Endodermal cell (in vitro differentiated cells): Measurements from ENCODE around the gene ANKRD33B. TPM values are rescaled to one million over a fixed set of nuclear protein-coding genes. Genes with fewer than 3 reads are reported as not detected.

Source experiments
- DNase-seq: peaks from one replicate; pipeline ENCODE4 v3.0.0-alpha.2; 2017
- H3K27ac ChIP-seq: 2 replicates; pipeline ENCODE4 v1.5.1; 2013; ENCODE audit warnings: mild to moderate bottlenecking, low read depth, low read length, moderate library complexity
- H3K27me3 ChIP-seq: 2 replicates; pipeline ENCODE4 v1.6.1; 2013; ENCODE audit warnings: mild to moderate bottlenecking, low read length, moderate library complexity; ENCODE audit not compliant: insufficient read depth, control insufficient read depth, poor library complexity, severe bottlenecking
- H3K36me3 ChIP-seq: 2 replicates; pipeline ENCODE4 v1.7.0; 2013; ENCODE audit warnings: mild to moderate bottlenecking, low read length, moderate library complexity; ENCODE audit not compliant: control insufficient read depth, insufficient read depth
- H3K4me1 ChIP-seq: one replicate; pipeline ENCODE4 v1.7.0; 2013; ENCODE audit warnings: low read length; ENCODE audit not compliant: control insufficient read depth, insufficient read depth
- H3K4me3 ChIP-seq: 2 replicates; pipeline ENCODE4 v1.5.1; 2013; ENCODE audit warnings: mild to moderate bottlenecking, low read length, moderate library complexity
- H3K9ac ChIP-seq: 2 replicates; pipeline ENCODE4 v1.6.1; 2013; ENCODE audit warnings: mild to moderate bottlenecking, low read length, moderate library complexity; ENCODE audit not compliant: poor library complexity, severe bottlenecking; ENCODE audit errors: extremely low read depth
- H3K9me3 ChIP-seq: 2 replicates; pipeline ENCODE4 v1.6.1; 2013; ENCODE audit warnings: mild to moderate bottlenecking, low read length, moderate library complexity; ENCODE audit not compliant: control insufficient read depth
- H3K27ac Mint-ChIP-seq: 2 replicates; pipeline ENCODE4 v1.8.0; 2020; ENCODE audit warnings: mixed read lengths
- H3K27me3 Mint-ChIP-seq: 2 replicates; pipeline ENCODE4 v1.8.0; 2021; ENCODE audit warnings: mild to moderate bottlenecking, mixed read lengths; ENCODE audit not compliant: insufficient read depth
- H3K36me3 Mint-ChIP-seq: 2 replicates; pipeline ENCODE4 v1.8.0; 2020; ENCODE audit warnings: low read depth, mixed read lengths
- H3K4me1 Mint-ChIP-seq: 2 replicates; pipeline ENCODE4 v1.8.0; 2020; ENCODE audit warnings: mixed read lengths
- H3K4me3 Mint-ChIP-seq: 2 replicates; pipeline ENCODE4 v1.8.0; 2020; ENCODE audit warnings: mild to moderate bottlenecking, moderate library complexity, mixed read lengths
- H3K9me3 Mint-ChIP-seq: 2 replicates; pipeline ENCODE4 v1.8.0; 2020; ENCODE audit warnings: mild to moderate bottlenecking, mixed read lengths
- WGBS, 2 experiments: methylation state at CpG; one replicate each; pipeline versions ENCODE4 v1.1.5 to v1.1.7; 2013; ENCODE audit warnings: missing lambda C conversion rate in 2 of 2, mixed read lengths in 1 of 2; ENCODE audit not compliant: insufficient coverage in 1 of 2, insufficient read length in 1 of 2; 5-methylcytosine and 5-hydroxymethylcytosine counted together
- total RNA-seq, 2 donors: library from RNA; stranded (reverse); fragmentation: NEBNext Ultra II Directional in 1 of 2; extraction: Animal tissue kit (Norgen Biotek cat#: 25700) in 1 of 2; gene quantifications; 2 replicates in 1 of 2; 3 replicates in 1 of 2; pipeline ENCODE4 v1.2.1, GENCODE V29; 2021
- TF ChIP-seq, protein P1 (sequence below): fragments of 200-600 bp; sonication (generic); conservative IDR thresholded peaks from 2 replicates; pipeline ENCODE4 v1.5.0; 2021; ENCODE audit warnings: antibody characterized with exemption, mild to moderate bottlenecking

ANKRD33B gene
- total RNA-seq, 2 donors from 2014 or later, result 21.9 to 37.2 TPM

DNA sequence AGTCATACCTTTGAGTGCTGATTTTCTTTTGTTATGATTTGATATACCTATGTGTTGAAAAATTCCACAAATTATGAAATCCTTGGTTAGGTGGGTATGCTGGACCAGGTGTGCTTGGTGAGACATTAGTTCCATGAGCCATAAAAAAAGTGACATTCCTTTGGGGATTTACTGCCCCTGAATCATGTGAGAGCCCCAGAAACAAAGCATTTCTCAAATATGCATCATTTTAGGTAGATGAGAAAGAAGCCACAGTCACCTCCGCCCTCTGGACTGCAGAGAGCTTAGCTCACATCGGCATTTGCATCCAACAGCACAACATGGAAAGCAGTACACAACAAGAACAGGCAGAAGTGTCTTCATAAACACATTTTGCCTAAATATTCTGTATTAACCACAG is 141.9 kb downstream of the ANKRD33B start:
- peaks cover 9% of the 10 kb centered on the region for H3K4me1 ChIP-seq
- H3K9ac ChIP-seq, result no peak overlapping the region
- H3K9me3 ChIP-seq, result no peaks in the 10 kb centered on the region
- peaks cover 44% of the 10 kb centered on the region for H3K4me1 Mint-ChIP-seq
- H3K27me3 Mint-ChIP-seq, result no peaks in the 10 kb centered on the region
- H3K36me3 Mint-ChIP-seq, result peaks cover under 1% of the 10 kb centered on the region
- H3K4me3 Mint-ChIP-seq, result no peak overlapping the region
- TF ChIP-seq, protein P1, sequence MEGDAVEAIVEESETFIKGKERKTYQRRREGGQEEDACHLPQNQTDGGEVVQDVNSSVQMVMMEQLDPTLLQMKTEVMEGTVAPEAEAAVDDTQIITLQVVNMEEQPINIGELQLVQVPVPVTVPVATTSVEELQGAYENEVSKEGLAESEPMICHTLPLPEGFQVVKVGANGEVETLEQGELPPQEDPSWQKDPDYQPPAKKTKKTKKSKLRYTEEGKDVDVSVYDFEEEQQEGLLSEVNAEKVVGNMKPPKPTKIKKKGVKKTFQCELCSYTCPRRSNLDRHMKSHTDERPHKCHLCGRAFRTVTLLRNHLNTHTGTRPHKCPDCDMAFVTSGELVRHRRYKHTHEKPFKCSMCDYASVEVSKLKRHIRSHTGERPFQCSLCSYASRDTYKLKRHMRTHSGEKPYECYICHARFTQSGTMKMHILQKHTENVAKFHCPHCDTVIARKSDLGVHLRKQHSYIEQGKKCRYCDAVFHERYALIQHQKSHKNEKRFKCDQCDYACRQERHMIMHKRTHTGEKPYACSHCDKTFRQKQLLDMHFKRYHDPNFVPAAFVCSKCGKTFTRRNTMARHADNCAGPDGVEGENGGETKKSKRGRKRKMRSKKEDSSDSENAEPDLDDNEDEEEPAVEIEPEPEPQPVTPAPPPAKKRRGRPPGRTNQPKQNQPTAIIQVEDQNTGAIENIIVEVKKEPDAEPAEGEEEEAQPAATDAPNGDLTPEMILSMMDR, result no peak
- no peaks in the 10 kb centered on the region for H3K27me3 ChIP-seq
- no peak overlapping the region for H3K27ac ChIP-seq
- WGBS, 2 experiments, result 92% methylated on average over 2 of the region's 2 CpGs; no CpG with 5 or more reads in 1 of the 2 experiments
- no peak for DNase-seq
- no peak overlapping the region for H3K27ac Mint-ChIP-seq
- no peaks in the 10 kb centered on the region for H3K9me3 Mint-ChIP-seq
- no peak overlapping the region for H3K4me3 ChIP-seq
- peaks cover 7% of the 10 kb centered on the region for H3K36me3 ChIP-seq

- no peak overlapping the region for H3K4me3 Mint-ChIP-seq
- peaks cover 46% of the 10 kb centered on the region for H3K4me1 Mint-ChIP-seq
- Histone ChIP-seq H3K9me3 (no peaks in the 10 kb centered on the region), H3K27me3 (no peaks in the 10 kb centered on the region), H3K4me1 (peaks cover 9% of the 10 kb centered on the region), H3K4me3 (no peak overlapping the region), H3K36me3 (peaks cover 11% of the 10 kb centered on the region), H3K9ac (no peak overlapping the region), H3K27ac (no peak overlapping the region)
- H3K27ac Mint-ChIP-seq, result no peak overlapping the region
- DNase-seq, result no peak
- no peaks in the 10 kb centered on the region for H3K27me3 Mint-ChIP-seq
- 96 to 100% methylated on average over 3 to 4 of the region's 4 CpGs for WGBS, 2 experiments
- H3K9me3 Mint-ChIP-seq, result no peaks in the 10 kb centered on the region
- TF ChIP-seq, protein P1, result no peak
- H3K36me3 Mint-ChIP-seq, result peaks cover 4% of the 10 kb centered on the region
Measured at GRCh38 chr5:10706326-10706725, 142.5 kb downstream of the ANKRD33B start.

Other genes with a start within 250 kb of the ANKRD33B start
- gene MARCHF6, start 210.4 kb upstream of the ANKRD33B start, total RNA-seq, result 100 to 1,000 TPM; 149 to 150 TPM
- gene ROPN1L, start 122.2 kb upstream of the ANKRD33B start, total RNA-seq, result under 1 TPM in 1 of 2 donors, not detected in 1; 0.70 TPM
- 100 to 1,000 TPM in 1 of 2 donors, 10 to 100 TPM in 1; 77.7 to 106 TPM for gene DAP, start 197.2 kb downstream of the ANKRD33B start, total RNA-seq